Neural cell (in vitro differentiated cells): Measurements from ENCODE around the gene FSTL5. TPM values are rescaled to one million over a fixed set of nuclear protein-coding genes. Genes with fewer than 3 reads are reported as not detected.

Experiments
- H2AFZ ChIP-seq: fragments of 200-600, 300-800 bp; sonication (generic), shearing (Covaris generic); 2 replicates; pipeline ENCODE4 v1.6.0; 2014; ENCODE audit warnings: low read depth, mild to moderate bottlenecking, antibody characterized with exemption, low read length, moderate library complexity
- H3F3A ChIP-seq: fragments of 200-600 bp; shearing (Covaris generic); 2 replicates; pipeline ENCODE4 v1.6.1; 2016; ENCODE audit warnings: mild to moderate bottlenecking, moderate library complexity, mixed read lengths, antibody characterized with exemption, low read length; ENCODE audit not compliant: insufficient read depth, poor library complexity, severe bottlenecking
- H3K27ac ChIP-seq: fragments of 200-600, 300-800 bp; sonication (generic), shearing (Covaris generic); 2 replicates; pipeline ENCODE4 v1.5.1; 2014; ENCODE audit warnings: mild to moderate bottlenecking, low read length, moderate library complexity
- H3K27me3 ChIP-seq: fragments of 300-800, 200-600 bp; sonication (generic), shearing (Covaris generic); 2 replicates; pipeline ENCODE4 v1.6.0; 2014; ENCODE audit warnings: mild to moderate bottlenecking, low read depth, low read length, moderate library complexity; ENCODE audit not compliant: insufficient read depth
- H3K36me3 ChIP-seq: fragments of 300-800, 200-600 bp; sonication (generic), shearing (Covaris generic); 2 replicates; pipeline ENCODE4 v1.5.1; 2014; ENCODE audit warnings: mild to moderate bottlenecking, antibody characterized with exemption, low read length, moderate library complexity; ENCODE audit not compliant: insufficient read depth
- H3K4me2 ChIP-seq: fragments of 300-800, 200-600 bp; sonication (generic), shearing (Covaris generic); 2 replicates; pipeline ENCODE4 v1.6.0; 2014; ENCODE audit warnings: mild to moderate bottlenecking, low read length
- H3K4me3 ChIP-seq: fragments of 300-800, 200-600 bp; sonication (generic), shearing (Covaris generic); 2 replicates; pipeline ENCODE4 v1.5.1; 2014; ENCODE audit warnings: mild to moderate bottlenecking, low read length, moderate library complexity
- H3K79me2 ChIP-seq: fragments of 200-600 bp; shearing (Covaris generic); replicated peaks from 2 replicates; pipeline ENCODE4 v1.6.0; 2014; ENCODE audit warnings: mild to moderate bottlenecking, low read length, moderate library complexity; ENCODE audit not compliant: insufficient read depth
- H3K9ac ChIP-seq: fragments of 300-800, 200-600 bp; sonication (generic), shearing (Covaris generic); 2 replicates; pipeline ENCODE4 v1.6.1; 2016; ENCODE audit warnings: mild to moderate bottlenecking, low read length, mixed read lengths
- H3K9me2 ChIP-seq: fragments of 200-600 bp; shearing (Covaris generic); 2 replicates; pipeline ENCODE4 v1.6.1; 2016; ENCODE audit warnings: mild to moderate bottlenecking, low read length, mixed read lengths; ENCODE audit not compliant: insufficient read depth
- H3K9me3 ChIP-seq: fragments of 200-600, 300-800 bp; sonication (generic), shearing (Covaris generic); 2 replicates; pipeline ENCODE4 v1.6.1; 2016; ENCODE audit warnings: mild to moderate bottlenecking, mixed run types, low read length, moderate library complexity, mixed read lengths
- H4K20me1 ChIP-seq: fragments of 200-600 bp; shearing (Covaris generic); 2 replicates; pipeline ENCODE4 v1.6.1; 2016; ENCODE audit warnings: mild to moderate bottlenecking, mixed run types; ENCODE audit not compliant: insufficient read depth
- EP300 ChIP-seq: fragments of 450-650 bp; conservative IDR thresholded peaks from 2 replicates; pipeline ENCODE4 v1.6.1; 2014; ENCODE audit warnings: antibody characterized with exemption, mild to moderate bottlenecking, moderate library complexity; ENCODE audit not compliant: poor library complexity, severe bottlenecking
- EZH2 ChIP-seq: fragments of 200-600, 300-800 bp; shearing (Covaris generic), sonication (generic); IDR thresholded peaks from 2 replicates; pipeline ENCODE4 v1.6.1; 2014; ENCODE audit warnings: antibody characterized with exemption, low read length, borderline replicate concordance, mild to moderate bottlenecking; ENCODE audit not compliant: insufficient read depth, poor library complexity, severe bottlenecking
- MXI1 ChIP-seq: fragments of 450-650 bp; conservative IDR thresholded peaks from 2 replicates; pipeline ENCODE4 v1.6.1; 2014; ENCODE audit warnings: antibody characterized with exemption, mild to moderate bottlenecking; ENCODE audit not compliant: poor library complexity, severe bottlenecking
- POLR2AphosphoS5 ChIP-seq: IDR thresholded peaks from 2 replicates; pipeline ENCODE4 v1.6.1; 2012
- RAD21 ChIP-seq: fragments of 450-650 bp; conservative IDR thresholded peaks from 2 replicates; pipeline ENCODE4 v1.6.1; 2014; ENCODE audit warnings: antibody characterized with exemption, mild to moderate bottlenecking, moderate library complexity
- SMC3 ChIP-seq: fragments of 450-650 bp; conservative IDR thresholded peaks from 2 replicates; pipeline ENCODE4 v1.6.1; 2014; ENCODE audit warnings: antibody characterized with exemption, mild to moderate bottlenecking, moderate library complexity; ENCODE audit not compliant: poor library complexity
- TAF1 ChIP-seq: IDR thresholded peaks from 2 replicates; pipeline ENCODE4 v1.6.1; 2012; ENCODE audit warnings: low read depth
- polyA plus RNA-seq: library from polyadenylated mRNA; depleted of rRNA; stranded (reverse); fragments of >200 nt; gene quantifications from 2 replicates; pipeline ENCODE4 v1.2.3, GENCODE V29; 2014
- TF ChIP-seq, protein P1 (sequence below): IDR thresholded peaks from 2 replicates; pipeline ENCODE4 v1.6.1; 2012; ENCODE audit warnings: borderline replicate concordance
- TF ChIP-seq, protein P2 (sequence below): fragments of 450-650 bp; IDR thresholded peaks from 2 replicates; pipeline ENCODE4 v1.5.1; 2014; ENCODE audit warnings: antibody characterized with exemption, mild to moderate bottlenecking, moderate library complexity; ENCODE audit not compliant: poor library complexity, severe bottlenecking

FSTL5 gene
- polyA plus RNA-seq, 1 donor from 2014 or later: 6.8 TPM

DNA sequence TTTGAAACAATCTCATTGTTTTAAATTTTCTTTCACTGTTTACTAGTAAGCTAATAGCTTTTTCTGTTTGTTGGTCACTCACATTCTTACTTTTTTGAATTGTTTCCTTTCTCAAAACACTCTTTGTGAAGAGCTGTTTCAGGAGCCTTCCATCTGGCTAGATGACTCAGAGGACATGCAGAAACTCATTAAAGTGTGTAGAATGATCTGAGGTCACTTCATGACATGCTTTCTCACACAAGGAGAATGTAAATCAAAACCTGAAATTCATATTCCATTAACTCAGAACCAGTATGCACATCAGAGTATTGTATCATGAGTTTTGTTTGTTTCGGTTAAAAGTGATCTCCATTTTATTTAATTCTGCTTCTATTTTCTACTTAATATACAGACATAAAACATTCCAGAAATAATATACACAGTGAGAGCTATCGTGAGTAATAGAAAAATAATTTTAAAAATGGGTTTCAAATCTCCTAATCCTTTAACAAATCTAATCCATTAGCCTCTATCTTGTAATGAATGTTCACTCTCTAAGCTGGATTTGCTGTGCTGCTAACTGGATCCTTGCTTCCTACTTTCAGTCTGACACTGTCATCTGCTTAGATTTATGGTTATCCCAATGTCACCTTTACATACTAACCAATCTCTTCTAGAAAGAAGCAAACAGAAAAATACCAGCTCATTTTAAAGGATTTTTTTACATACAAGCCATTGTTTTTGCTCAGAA lies 449.6 kb downstream of the FSTL5 start:
- Histone ChIP-seq H3K9me2 (no peaks in the 10 kb centered on the region), H3K27ac (no peak overlapping the region), H4K20me1 (no peaks in the 10 kb centered on the region), H3K4me2 (no peak overlapping the region), H3K9ac (no peak overlapping the region), H3K27me3 (no peaks in the 10 kb centered on the region), H3K9me3 (no peaks in the 10 kb centered on the region), H3F3A (no peaks in the 10 kb centered on the region), H3K36me3 (no peaks in the 10 kb centered on the region), H3K79me2 (no peaks in the 10 kb centered on the region), H3K4me3 (no peak overlapping the region), H2AFZ (no peak overlapping the region)
- TF ChIP-seq SMC3 (no peak), POLR2AphosphoS5 (no peak), EP300 (no peak), MXI1 (no peak), EZH2 (no peak), TAF1 (no peak), RAD21 (no peak)
- TF ChIP-seq, protein P1, sequence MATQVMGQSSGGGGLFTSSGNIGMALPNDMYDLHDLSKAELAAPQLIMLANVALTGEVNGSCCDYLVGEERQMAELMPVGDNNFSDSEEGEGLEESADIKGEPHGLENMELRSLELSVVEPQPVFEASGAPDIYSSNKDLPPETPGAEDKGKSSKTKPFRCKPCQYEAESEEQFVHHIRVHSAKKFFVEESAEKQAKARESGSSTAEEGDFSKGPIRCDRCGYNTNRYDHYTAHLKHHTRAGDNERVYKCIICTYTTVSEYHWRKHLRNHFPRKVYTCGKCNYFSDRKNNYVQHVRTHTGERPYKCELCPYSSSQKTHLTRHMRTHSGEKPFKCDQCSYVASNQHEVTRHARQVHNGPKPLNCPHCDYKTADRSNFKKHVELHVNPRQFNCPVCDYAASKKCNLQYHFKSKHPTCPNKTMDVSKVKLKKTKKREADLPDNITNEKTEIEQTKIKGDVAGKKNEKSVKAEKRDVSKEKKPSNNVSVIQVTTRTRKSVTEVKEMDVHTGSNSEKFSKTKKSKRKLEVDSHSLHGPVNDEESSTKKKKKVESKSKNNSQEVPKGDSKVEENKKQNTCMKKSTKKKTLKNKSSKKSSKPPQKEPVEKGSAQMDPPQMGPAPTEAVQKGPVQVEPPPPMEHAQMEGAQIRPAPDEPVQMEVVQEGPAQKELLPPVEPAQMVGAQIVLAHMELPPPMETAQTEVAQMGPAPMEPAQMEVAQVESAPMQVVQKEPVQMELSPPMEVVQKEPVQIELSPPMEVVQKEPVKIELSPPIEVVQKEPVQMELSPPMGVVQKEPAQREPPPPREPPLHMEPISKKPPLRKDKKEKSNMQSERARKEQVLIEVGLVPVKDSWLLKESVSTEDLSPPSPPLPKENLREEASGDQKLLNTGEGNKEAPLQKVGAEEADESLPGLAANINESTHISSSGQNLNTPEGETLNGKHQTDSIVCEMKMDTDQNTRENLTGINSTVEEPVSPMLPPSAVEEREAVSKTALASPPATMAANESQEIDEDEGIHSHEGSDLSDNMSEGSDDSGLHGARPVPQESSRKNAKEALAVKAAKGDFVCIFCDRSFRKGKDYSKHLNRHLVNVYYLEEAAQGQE: no peak
- TF ChIP-seq, protein P2, sequence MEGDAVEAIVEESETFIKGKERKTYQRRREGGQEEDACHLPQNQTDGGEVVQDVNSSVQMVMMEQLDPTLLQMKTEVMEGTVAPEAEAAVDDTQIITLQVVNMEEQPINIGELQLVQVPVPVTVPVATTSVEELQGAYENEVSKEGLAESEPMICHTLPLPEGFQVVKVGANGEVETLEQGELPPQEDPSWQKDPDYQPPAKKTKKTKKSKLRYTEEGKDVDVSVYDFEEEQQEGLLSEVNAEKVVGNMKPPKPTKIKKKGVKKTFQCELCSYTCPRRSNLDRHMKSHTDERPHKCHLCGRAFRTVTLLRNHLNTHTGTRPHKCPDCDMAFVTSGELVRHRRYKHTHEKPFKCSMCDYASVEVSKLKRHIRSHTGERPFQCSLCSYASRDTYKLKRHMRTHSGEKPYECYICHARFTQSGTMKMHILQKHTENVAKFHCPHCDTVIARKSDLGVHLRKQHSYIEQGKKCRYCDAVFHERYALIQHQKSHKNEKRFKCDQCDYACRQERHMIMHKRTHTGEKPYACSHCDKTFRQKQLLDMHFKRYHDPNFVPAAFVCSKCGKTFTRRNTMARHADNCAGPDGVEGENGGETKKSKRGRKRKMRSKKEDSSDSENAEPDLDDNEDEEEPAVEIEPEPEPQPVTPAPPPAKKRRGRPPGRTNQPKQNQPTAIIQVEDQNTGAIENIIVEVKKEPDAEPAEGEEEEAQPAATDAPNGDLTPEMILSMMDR: no peak

DNA sequence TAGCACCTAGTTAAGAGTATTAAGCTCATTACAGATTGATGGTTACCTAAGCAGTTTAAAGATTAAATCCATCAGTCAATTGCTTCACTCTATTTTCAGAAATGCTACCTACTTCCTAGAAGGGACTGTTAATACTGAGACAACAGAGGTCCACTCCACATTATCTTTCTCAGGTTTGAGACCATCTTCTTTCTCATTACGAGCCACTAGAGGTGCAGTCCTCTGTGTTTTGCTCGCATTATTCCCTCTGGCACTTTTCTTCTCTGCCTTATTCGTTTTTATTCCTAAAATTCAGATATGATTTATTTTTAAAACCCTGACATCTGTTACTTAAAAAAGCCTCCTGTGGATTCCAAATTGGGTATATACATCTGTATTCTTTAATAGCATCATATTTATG lies 459.1 kb downstream of the FSTL5 start:
- no peak overlapping the region for H2AFZ ChIP-seq
- no peaks in the 10 kb centered on the region for H3K36me3 ChIP-seq
- no peaks in the 10 kb centered on the region for H3K27me3 ChIP-seq
- H3K9me3 ChIP-seq: no peaks in the 10 kb centered on the region
- H3K79me2 ChIP-seq: no peaks in the 10 kb centered on the region
- no peak overlapping the region for H3K27ac ChIP-seq
- TF ChIP-seq, protein P1: no peak
- TF ChIP-seq, protein P2: no peak
- TF ChIP-seq MXI1 (no peak), EP300 (no peak), SMC3 (no peak), TAF1 (no peak), EZH2 (no peak), RAD21 (no peak), POLR2AphosphoS5 (no peak)
- H3K4me3 ChIP-seq: no peak overlapping the region
- no peaks in the 10 kb centered on the region for H3K9me2 ChIP-seq
- H4K20me1 ChIP-seq: no peaks in the 10 kb centered on the region
- H3K4me2 ChIP-seq: no peak overlapping the region
- no peak overlapping the region for H3K9ac ChIP-seq
- no peaks in the 10 kb centered on the region for H3F3A ChIP-seq
